GM18907 (cell line): ENCODE measurements around the gene CST6.
"Not testable (repeated sequence)": the region's sequence is repeated elsewhere in the genome, so short reads cannot be mapped to it uniquely, and the experiment has no call there.

ENCODE experiments used
- ATAC-seq: cut with Tn5 transposase; IDR thresholded peaks from one replicate; pipeline ENCODE4 v1.9.1; 2021; ENCODE audit warnings: mild to moderate bottlenecking, moderate library complexity; ENCODE audit not compliant: unreplicated experiment

Gene CST6

GRCh38 chr11:65983589-65983987 lies 28.2 kb upstream of the CST6 start:
- no peak for ATAC-seq

- no peak for ATAC-seq
Observed at GRCh38 chr11:65987336-65987735, 24.5 kb upstream of the CST6 start.

DNA sequence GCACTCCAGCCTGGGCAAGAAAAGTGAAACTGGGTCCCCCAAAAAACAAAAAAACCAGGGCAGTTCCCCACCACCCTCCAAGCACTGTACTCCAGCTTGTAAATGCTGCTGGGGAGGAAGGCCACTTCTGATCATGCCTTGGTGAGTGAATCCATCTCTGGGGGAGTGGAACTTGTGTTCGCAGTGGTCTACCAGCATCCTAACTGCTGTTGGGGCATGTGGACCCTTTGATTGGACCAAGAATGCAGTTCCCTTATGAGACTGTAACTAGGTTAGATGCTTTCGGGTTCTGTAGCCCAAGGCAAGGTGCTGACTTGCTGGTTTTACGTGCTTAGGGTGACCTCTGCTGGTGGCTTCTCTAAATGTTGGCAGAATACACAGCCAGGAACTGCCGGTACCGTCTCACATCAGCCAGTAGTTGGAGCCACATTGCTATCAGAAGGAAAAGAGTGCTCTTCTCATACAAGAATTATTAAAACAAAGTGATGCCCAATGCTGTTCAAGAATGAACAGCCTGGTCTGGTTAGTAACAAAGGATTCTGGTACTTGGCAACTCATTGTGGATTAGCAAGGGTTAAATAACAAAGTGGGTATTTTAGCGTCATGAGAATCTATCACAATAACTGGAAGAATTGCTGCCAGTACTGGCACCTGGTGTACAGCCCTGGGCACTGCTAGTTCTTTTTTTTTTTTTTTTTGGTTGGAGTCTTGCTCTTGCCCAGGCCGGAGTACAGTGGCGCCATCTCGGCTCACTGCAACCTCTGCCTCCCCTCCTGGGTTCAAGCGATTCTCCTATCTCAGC lies 22.8 kb upstream of the CST6 start:
- peak; percentile 88 for ATAC-seq

DNA sequence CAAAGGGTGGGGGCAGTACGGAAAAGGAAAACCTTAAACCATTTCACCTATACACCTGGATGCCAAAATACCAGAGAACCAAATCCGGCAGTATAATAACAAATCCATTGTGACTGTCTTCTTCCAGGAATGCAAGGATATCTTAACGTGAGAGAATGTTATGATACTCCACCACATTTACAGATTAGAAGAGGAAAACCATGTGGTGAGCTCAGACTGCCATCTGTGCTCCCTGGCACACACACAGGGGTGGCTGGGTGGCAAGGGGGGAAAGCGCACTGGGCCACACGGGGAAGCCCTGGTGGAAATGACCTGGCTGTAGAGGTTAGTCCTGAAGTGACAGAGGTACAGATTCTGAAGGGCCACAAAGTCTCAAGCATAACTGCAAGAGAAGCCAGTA lies 19.8 kb upstream of the CST6 start:
- ATAC-seq: no peak

DNA sequence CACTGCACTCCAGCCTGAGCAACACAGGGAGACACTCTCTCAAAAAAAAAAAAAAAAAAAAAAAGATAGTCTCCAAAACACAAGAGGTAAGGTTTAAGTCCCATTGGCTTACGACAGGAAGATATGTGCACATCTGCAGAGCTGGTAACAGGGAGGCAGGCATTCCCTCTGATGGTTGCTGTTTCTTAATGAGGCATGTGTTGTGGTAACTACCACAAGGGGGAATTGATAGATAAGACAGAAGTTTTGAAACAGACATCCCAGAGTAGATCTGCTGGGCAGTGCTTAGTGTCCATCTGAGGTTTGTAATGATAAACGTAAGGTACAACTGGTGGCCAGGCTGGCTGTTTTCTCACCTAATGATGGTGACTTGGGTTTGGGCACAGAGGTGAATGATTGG lies 14.5 kb upstream of the CST6 start:
- no peak for ATAC-seq

DNA sequence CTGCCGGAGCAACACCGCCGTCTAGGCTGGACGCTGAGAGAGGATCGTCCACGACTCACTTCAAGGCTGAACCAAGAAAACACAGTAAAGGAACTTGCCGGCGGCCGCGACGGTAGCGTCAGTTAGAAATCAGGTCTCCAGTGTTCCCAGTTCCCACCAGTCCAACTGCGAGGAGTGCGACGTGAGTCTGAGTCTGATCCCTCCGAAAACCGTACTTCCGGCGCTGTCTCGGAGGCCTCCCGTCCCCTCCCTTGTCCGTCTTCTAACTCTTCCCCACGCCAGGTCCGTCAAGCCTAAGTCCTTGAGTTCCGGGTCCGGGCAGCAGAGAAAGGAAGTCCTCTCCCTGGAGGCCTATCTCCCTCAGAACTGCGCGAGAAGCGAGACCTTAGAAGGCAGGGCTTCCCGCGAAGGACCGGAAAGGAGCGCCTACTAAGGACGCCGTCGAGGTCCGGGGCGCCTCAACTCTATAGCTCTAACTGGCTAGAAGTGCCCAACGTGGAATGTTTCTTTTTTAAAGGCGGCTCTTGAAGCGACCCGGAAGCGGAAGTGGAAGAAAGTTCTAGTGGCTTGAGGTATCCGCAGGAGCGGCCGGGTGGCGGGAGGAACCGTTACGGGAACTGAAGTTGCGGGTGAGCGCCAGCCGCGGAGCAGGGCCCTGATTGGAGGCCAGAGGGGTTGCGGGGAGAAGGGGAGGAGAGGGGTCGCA lies 9.7 kb upstream of the CST6 start, which contains the start of the genes BANF1 and EIF1AD:
Gene BANF1, plus strand, starts transcription at position 562 of the 706 bp plus-strand sequence. CDS start 748 bp downstream, outside the sequence.
Gene EIF1AD, minus strand, starts transcription at position 216 of the 706 bp plus-strand sequence. CDS start 1,768 bp downstream, outside the sequence.
- peak; percentile 80 for ATAC-seq

- peak; percentile 32 for ATAC-seq
Observed at GRCh38 chr11:66002648-66003225, 9.1 kb upstream of the CST6 start.

GRCh38 chr11:66003291-66003690 lies 8.5 kb upstream of the CST6 start:
- no peak for ATAC-seq

DNA sequence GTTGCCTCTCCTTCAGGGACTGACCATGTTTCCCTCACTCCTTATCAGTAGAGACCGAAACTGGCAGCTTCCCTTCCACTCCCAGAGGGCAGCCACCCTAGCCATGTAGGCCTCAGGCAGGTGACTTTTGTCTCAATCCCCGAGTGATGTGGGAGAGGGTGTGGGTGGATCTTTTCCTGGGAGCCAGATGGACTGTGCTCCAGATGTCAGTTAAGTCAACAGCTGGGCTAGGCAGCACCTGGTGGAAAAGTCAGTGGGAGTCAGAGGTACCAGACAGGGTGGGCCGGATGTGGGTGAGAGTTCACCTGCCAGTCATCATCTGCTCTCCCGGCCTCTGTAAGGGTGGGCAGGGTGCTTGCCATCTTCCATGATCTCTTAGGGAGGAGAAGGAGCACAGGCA lies 7.6 kb upstream of the CST6 start:
- no peak for ATAC-seq

- no peak for ATAC-seq
Observed at GRCh38 chr11:66006134-66006890, 5.5 kb upstream of the CST6 start.

DNA sequence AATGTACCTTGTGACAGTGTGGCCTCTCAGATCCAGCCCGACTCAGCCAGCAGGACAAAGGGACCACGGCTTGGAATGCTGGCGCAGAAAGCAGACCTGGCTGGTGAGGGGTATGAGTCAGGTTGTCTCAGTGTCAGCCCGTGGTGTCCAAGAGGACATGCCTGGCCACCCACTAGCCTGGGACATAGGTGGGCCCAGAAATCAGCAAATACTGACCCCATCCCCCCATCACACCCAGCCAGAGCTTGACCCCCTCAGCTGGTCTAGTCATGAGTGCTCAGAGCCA lies 5.0 kb upstream of the CST6 start:
- ATAC-seq: no peak

DNA sequence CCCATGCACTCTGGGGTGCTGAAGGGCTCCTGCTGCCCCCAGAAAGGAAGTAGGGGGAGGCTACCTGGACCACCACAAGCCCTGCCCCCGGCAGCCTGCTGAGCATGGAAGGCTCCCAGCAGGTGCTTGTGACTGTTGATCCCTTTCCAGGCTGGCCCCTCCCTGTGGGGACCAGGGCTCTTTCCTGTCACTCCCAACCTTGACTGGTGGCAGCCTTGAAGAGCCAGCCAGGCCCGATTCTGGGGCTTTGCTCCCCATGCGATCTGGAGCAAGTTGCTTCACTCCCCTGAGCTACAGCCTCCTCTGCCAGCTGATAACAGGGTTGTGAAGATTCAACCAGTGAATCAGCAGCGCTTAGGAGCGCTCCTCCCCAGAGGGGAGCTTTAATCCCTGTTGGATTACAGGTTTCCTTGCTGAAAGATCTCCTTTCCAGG lies 4.6 kb upstream of the CST6 start:
- no peak for ATAC-seq

DNA sequence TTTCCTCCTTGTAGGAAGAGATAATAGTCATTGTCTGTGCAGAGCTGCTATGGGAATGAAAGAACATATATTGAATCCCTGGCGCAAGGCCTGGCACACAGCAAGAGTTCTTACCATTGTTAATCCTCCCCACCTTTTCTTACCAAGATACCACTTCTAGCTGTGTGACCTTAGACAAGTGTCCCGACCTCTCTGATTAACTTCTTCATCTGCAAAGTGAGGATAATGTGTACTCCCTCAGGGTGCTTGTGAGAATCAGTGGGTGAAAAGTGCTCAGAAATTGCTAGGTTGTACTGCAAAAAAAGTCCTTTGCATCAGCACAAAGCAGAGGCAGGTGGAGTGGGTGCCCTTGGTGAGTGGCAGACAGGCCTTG lies 3.7 kb upstream of the CST6 start:
- ATAC-seq: no peak

GRCh38 chr11:66008468-66009101 lies 3.2 kb upstream of the CST6 start:
- no peak for ATAC-seq

DNA sequence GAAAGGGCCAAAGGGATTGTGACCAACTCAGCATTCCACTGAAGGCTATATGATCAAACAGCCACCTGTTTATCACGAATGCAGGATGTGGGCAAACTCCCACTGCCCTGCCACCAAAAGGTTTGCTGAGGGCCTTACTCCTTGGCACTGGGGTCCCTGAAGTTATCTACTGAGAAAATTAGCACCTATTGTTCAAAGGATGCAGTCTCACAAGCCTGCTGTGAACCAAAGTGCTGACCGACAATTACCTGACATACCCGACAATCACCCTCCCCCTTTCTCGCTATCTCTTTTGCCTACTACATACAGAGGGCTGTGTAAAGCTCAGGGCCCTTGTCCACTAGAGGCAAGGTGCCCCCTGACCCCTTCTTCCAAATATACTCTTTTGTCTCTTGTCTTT lies 1.8 kb upstream of the CST6 start:
- not testable (repeated sequence) for ATAC-seq

- no peak for ATAC-seq
Observed at GRCh38 chr11:66011239-66011784, 496 bp upstream of the CST6 start.

DNA sequence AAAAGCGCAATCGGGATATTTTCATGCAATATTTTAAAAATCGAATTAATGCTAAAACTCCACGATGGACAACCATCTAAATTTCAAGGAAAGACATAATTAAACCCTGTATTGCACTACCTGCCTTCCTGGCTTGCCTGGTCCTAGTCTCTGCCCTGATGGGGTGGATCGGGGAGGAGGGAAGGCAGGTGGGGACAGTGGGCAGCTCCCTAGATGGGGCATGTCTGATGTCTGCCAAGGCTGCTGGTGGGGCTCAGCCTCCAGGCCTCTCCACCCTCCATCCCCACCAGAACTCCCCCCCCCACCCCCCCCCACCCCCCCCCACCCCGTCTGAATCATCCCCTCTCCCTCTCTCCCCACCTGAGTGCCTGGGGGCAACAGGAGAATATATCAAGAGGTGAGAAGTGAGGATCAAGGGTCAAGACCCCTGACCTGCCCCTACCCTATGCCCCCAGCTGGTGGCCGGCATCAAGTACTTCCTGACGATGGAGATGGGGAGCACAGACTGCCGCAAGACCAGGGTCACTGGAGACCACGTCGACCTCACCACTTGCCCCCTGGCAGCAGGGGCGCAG lies 650 bp downstream of the CST6 start:
- no peak for ATAC-seq

DNA sequence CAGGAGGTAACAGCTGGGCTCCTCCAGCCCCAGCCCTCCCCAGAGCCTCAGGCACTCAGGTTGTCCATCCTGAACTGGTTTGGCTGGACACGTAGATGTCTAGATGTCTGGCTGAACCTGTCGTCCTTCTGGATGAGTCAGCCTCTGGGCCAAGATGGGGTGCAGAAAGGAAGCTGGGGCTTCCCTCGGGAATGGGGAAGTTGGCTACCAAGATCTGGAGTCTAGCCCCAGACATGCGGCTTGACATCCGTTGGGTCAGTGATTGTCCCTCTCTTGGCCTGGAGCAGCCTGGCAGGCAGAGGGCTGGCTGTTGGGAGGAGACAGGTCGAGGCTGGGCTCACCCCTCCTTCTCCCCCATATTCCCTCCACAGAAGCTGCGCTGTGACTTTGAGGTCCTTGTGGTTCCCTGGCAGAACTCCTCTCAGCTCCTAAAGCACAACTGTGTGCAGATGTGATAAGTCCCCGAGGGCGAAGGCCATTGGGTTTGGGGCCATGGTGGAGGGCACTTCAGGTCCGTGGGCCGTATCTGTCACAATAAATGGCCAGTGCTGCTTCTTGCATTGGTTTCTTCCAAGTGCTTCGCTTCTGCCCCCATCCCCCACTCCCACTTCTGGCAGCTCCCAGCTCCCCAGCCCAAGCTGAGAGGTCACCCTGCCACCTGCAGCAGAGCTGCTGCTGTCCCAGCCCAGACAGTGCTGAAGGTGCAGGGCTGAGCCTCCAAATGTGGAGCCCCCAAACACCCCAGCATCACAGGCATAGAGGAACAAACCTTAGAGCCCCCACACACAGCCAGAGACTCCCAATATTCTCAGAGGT lies 1.3 kb downstream of the CST6 start:
- no peak for ATAC-seq

- ATAC-seq: no peak
Observed at GRCh38 chr11:66013762-66014100, 1.9 kb downstream of the CST6 start.
